Spleen (tissue), 11 donors: Measurements from ENCODE around the gene SOX6. TPM values are rescaled to one million over a fixed set of nuclear protein-coding genes. Genes with fewer than 3 reads are reported as not detected.

Experiments
- DNase-seq: peaks from one replicate; pipeline ENCODE4 v3.0.0-alpha.2; 2020
- H3K27ac ChIP-seq, 8 donors: fragments of 200-600 bp; sonication (generic) in 7 of 8; 1 replicate in 4 of 8; 2 replicates in 4 of 8; pipeline versions ENCODE4 v1.5.0 to v1.8.0; 2016 to 2021; ENCODE audit warnings: inconsistent platforms in 4 of 8, mild to moderate bottlenecking in 4 of 8, moderate library complexity in 1 of 8
- H3K27me3 ChIP-seq, 7 donors: fragments of 200-600 bp; sonication (generic) in 6 of 7; replicated peaks in 1 of 7; 1 replicate in 4 of 7; 2 replicates in 3 of 7; pipeline versions ENCODE4 v1.5.0 to v1.8.0; 2016 to 2021; ENCODE audit warnings: inconsistent platforms in 3 of 7, mild to moderate bottlenecking in 1 of 7
- H3K36me3 ChIP-seq, 6 donors: fragments of 200-600 bp; sonication (generic) in 5 of 6; 1 replicate in 4 of 6; 2 replicates in 2 of 6; pipeline versions ENCODE4 v1.5.0 to v1.8.0; 2016 to 2021; ENCODE audit warnings: inconsistent platforms in 2 of 6
- H3K4me1 ChIP-seq, 6 donors: fragments of 200-600 bp; sonication (generic) in 5 of 6; 1 replicate in 3 of 6; 2 replicates in 3 of 6; pipeline versions ENCODE4 v1.5.0 to v1.8.0; 2016 to 2021; ENCODE audit warnings: inconsistent platforms in 3 of 6
- H3K4me3 ChIP-seq, 8 donors: fragments of 200-600 bp; sonication (generic) in 7 of 8; 1 replicate in 4 of 8; 2 replicates in 4 of 8; pipeline versions ENCODE4 v1.5.0 to v1.8.0; 2016 to 2021; ENCODE audit warnings: inconsistent platforms in 4 of 8, mild to moderate bottlenecking in 4 of 8, moderate library complexity in 2 of 8
- H3K9me3 ChIP-seq, 8 donors: fragments of 200-600 bp; sonication (generic) in 7 of 8; 1 replicate in 4 of 8; 2 replicates in 4 of 8; pipeline versions ENCODE4 v1.5.0 to v1.8.0; 2016 to 2021; ENCODE audit warnings: inconsistent platforms in 4 of 8
- CTCF ChIP-seq, 11 experiments: fragments of 200-600 bp in 7 of 11; fragments of 450-650 bp in 4 of 11; sonication (generic) in 4 of 11; IDR thresholded peaks in 8 of 11; conservative IDR thresholded peaks in 3 of 11; 1 replicate in 7 of 11; 2 replicates in 4 of 11; pipeline versions ENCODE4 v1.4.0 to v1.8.0; 2016 to 2021; ENCODE audit warnings: antibody characterized with exemption in 11 of 11, inconsistent platforms in 4 of 11, mild to moderate bottlenecking in 1 of 11
- POLR2A ChIP-seq, 3 donors: fragments of 450-650 bp; IDR thresholded peaks; one replicate each; pipeline ENCODE4 v1.5.1; 2017; ENCODE audit warnings: antibody characterized with exemption in 3 of 3, mild to moderate bottlenecking in 1 of 3
- POLR2AphosphoS5 ChIP-seq, 3 donors: sonication (generic); formaldehyde crosslinking; IDR thresholded peaks; one replicate each; pipeline ENCODE4 v1.5.1; 2017; ENCODE audit warnings: antibody characterized with exemption in 3 of 3
- WGBS, 5 donors: extraction: QIAGEN DNeasy Blood & Tissue Kit in 3 of 5; methylation state at CpG; one replicate each; pipeline versions ENCODE4 v1.1.5 to v1.1.7; 2013 to 2018; 5-methylcytosine and 5-hydroxymethylcytosine counted together
- intact Hi-C: fragments of 100-400 bp; cut with DNase I; formaldehyde crosslinking; loops from one replicate; pipeline ENCODE4 v1.15.0; 2023; ENCODE audit warnings: low total_unique reads
- polyA plus RNA-seq, 3 donors: library from polyadenylated mRNA; stranded (reverse); fragments of 200-250 nt; gene quantifications; one replicate each; pipeline ENCODE4 v1.2.1, GENCODE V29; 2013
- total RNA-seq, 7 donors: library from RNA; depleted of rRNA in 3 of 7; stranded (reverse); fragments of >200 nt in 3 of 7; fragmentation: NEBNext Ultra II Directional in 4 of 7; extraction: Animal tissue kit (Norgen Biotek cat#: 25700) in 4 of 7; gene quantifications; one replicate each; pipeline versions ENCODE4 v1.1.0 to v1.2.1, GENCODE V29; 2016 to 2021
- donor health status: healthy with polysubstance abuse.
- donor health status: DM: no; HTN: no; CAD: no; lungs with moderate emphysema.
- donor health status: DM: no; HTN: no; CAD: no.
- donor health status: Bipolar disorder and iron deficiency.
- donor health status: healthy.
- donor health status: DM: no; HTN: no; CAD: no.
- donor health status: DM: yes; HTN: yes; CAD: no.

SOX6 gene
- total and polyA plus RNA-seq, 10 donors, result 0.11 to 12.4 (median 3.7) TPM

- H3K27ac ChIP-seq, result no peak overlapping the region
- no peak for DNase-seq
- no peaks in the 10 kb centered on the region for H3K9me3 ChIP-seq
- peaks cover 0 to 12% (median 0%) of the 10 kb centered on the region in 6 donors for H3K4me1 ChIP-seq
- intact Hi-C loops, result no loop called here
- no peaks in the 10 kb centered on the region for H3K36me3 ChIP-seq
- 82 to 89% (median 87%) methylated on average over 5 of the region's 5 CpGs for WGBS, 5 donors
- no peaks in the 10 kb centered on the region for H3K27me3 ChIP-seq
- H3K4me3 ChIP-seq, result no peak overlapping the region
- TF ChIP-seq CTCF (IDR thresholded peaks at IDR 0.05 in 8 of 11, conservative IDR thresholded peaks at IDR 0.05 in 3 of 11) (no peak), POLR2AphosphoS5 (IDR thresholded peaks at IDR 0.05) (no peak), POLR2A (IDR thresholded peaks at IDR 0.05) (no peak)
These were observed 46.5 kb upstream of the SOX6 start for GRCh38 chr11:16402654-16403447.

GRCh38 chr11:16397390-16397789 is 41.0 kb upstream of the SOX6 start:
- Histone ChIP-seq H3K27me3 (no peaks in the 10 kb centered on the region), H3K9me3 (no peaks in the 10 kb centered on the region), H3K27ac (no peak overlapping the region), H3K4me3 (no peak overlapping the region), H3K36me3 (no peaks in the 10 kb centered on the region), H3K4me1 (no peaks in the 10 kb centered on the region)
- no peak for TF ChIP-seq POLR2AphosphoS5 (IDR thresholded peaks at IDR 0.05)
- TF ChIP-seq POLR2A (IDR thresholded peaks at IDR 0.05), result no peak
- no peak for TF ChIP-seq CTCF (IDR thresholded peaks at IDR 0.05 in 8 of 11, conservative IDR thresholded peaks at IDR 0.05 in 3 of 11)
- intact Hi-C loops, result no loop called here
- 65 to 72% (median 67%) methylated on average over 2 of the region's 2 CpGs for WGBS, 5 donors
- DNase-seq, result no peak

- no peak for DNase-seq
- H3K27me3 ChIP-seq, result no peaks in the 10 kb centered on the region
- TF ChIP-seq POLR2AphosphoS5 (IDR thresholded peaks at IDR 0.05) (no peak), CTCF (IDR thresholded peaks at IDR 0.05 in 8 of 11, conservative IDR thresholded peaks at IDR 0.05 in 3 of 11) (no peak), POLR2A (IDR thresholded peaks at IDR 0.05) (no peak)
- H3K9me3 ChIP-seq, result no peaks in the 10 kb centered on the region
- H3K27ac ChIP-seq, result no peak overlapping the region
- H3K4me3 ChIP-seq, result no peak overlapping the region
- intact Hi-C loops, result no loop called here
- no peaks in the 10 kb centered on the region for H3K4me1 ChIP-seq
- no peaks in the 10 kb centered on the region for H3K36me3 ChIP-seq
- 70 to 86% (median 71%) methylated on average over 1 of the region's 1 CpG for whole genome bisulfite sequencing, 5 donors
These were observed 39.3 kb upstream of the SOX6 start for GRCh38 chr11:16395601-16396000.

GRCh38 chr11:16394947-16395346 is 38.6 kb upstream of the SOX6 start:
- 77 to 90% (median 87%) methylated on average over 4 of the region's 4 CpGs for WGBS, 5 donors
- H3K36me3 ChIP-seq, result no peaks in the 10 kb centered on the region
- H3K27me3 ChIP-seq, result no peaks in the 10 kb centered on the region
- no peak for TF ChIP-seq POLR2A (IDR thresholded peaks at IDR 0.05)
- DNase-seq, result no peak
- no peak overlapping the region for H3K4me3 ChIP-seq
- intact Hi-C loops, result no loop called here
- no peaks in the 10 kb centered on the region for H3K4me1 ChIP-seq
- H3K27ac ChIP-seq, result no peak overlapping the region
- H3K9me3 ChIP-seq, result peaks cover 0 to 3% (median 0%) of the 10 kb centered on the region in 8 donors
